Thoracic aorta (tissue), 2 donors: ENCODE results near the gene KRTAP10-5. TPM values are rescaled to one million over a fixed set of nuclear protein-coding genes. Genes with fewer than 3 reads are reported as not detected.
"Not testable (repeated sequence)": the region's sequence is repeated elsewhere in the genome, so short reads cannot be mapped to it uniquely, and the experiment has no call there.

Source experiments
- ATAC-seq: fragments of 150-250 bp; one replicate; pipeline ENCODE4 v1.8.0; 2017; ENCODE audit warnings: low read depth; ENCODE audit not compliant: insufficient number of reproducible peaks, low FRiP score
- DNase-seq: peaks from one replicate; pipeline ENCODE4 v3.0.0-alpha.2; 2020; ENCODE audit warnings: low spot score
- H3K27ac ChIP-seq, 2 donors: fragments of 200-600 bp; sonication (generic); 1 replicate in 1 of 2; 2 replicates in 1 of 2; pipeline ENCODE4 v1.5.1; 2016; ENCODE audit warnings: mild to moderate bottlenecking in 2 of 2, moderate library complexity in 2 of 2
- H3K27me3 ChIP-seq: fragments of 200-600 bp; sonication (generic); replicated peaks from 2 replicates; pipeline ENCODE4 v1.6.0; 2016; ENCODE audit warnings: mild to moderate bottlenecking; ENCODE audit not compliant: insufficient read depth
- H3K36me3 ChIP-seq: fragments of 200-600 bp; sonication (generic); one replicate; pipeline ENCODE4 v1.5.1; 2016
- H3K4me1 ChIP-seq, 2 donors: fragments of 200-600 bp; sonication (generic); 1 replicate in 1 of 2; 2 replicates in 1 of 2; pipeline versions ENCODE4 v1.5.1 to v1.6.0; 2016; ENCODE audit warnings: low read depth in 2 of 2, mild to moderate bottlenecking in 1 of 2; ENCODE audit not compliant: control insufficient read depth in 1 of 2
- H3K4me3 ChIP-seq: fragments of 200-600 bp; sonication (generic); 2 replicates; pipeline ENCODE4 v1.5.1; 2016; ENCODE audit warnings: mild to moderate bottlenecking
- H3K9me3 ChIP-seq: fragments of 200-600 bp; sonication (generic); 2 replicates; pipeline ENCODE4 v1.5.1; 2016
- CTCF ChIP-seq: fragments of 200-600 bp; sonication (generic); IDR thresholded peaks from one replicate; pipeline ENCODE4 v1.5.1; 2019; ENCODE audit warnings: antibody characterized with exemption
- total RNA-seq, 2 donors: library from RNA; depleted of rRNA; stranded (reverse); fragments of >200 nt; gene quantifications; one replicate each; pipeline versions ENCODE4 v1.1.0 to v1.2.3, GENCODE V29; 2016

KRTAP10-5 gene
- total RNA-seq, 2 donors from 2014 or later = not detected

GRCh38 chr21:44601596-44602462 lies 21.4 kb upstream of the KRTAP10-5 start:
- Histone ChIP-seq H3K9me3 (peaks cover 2% of the 10 kb centered on the region), H3K27me3 (no peaks in the 10 kb centered on the region), H3K27ac (no peak overlapping the region), H3K4me3 (no peak overlapping the region), H3K4me1 (no peaks in the 10 kb centered on the region), H3K36me3 (no peaks in the 10 kb centered on the region)
- no peak for TF ChIP-seq CTCF
- ATAC-seq (no peak), DNase-seq (no peak)

- ATAC-seq, H3K4me3 ChIP-seq, H3K9me3 ChIP-seq, H3K36me3 ChIP-seq, H3K4me1 ChIP-seq, H3K27me3 ChIP-seq, H3K27ac ChIP-seq, DNase-seq: not testable (repeated sequence)
Observed at GRCh38 chr21:44601091-44601490, 20.7 kb upstream of the KRTAP10-5 start.

- ATAC-seq, DNase-seq, H3K4me3 ChIP-seq: not testable (repeated sequence)
Observed at GRCh38 chr21:44600118-44600978, 19.9 kb upstream of the KRTAP10-5 start, which contains the start of gene KRTAP10-7. Gene KRTAP10-7, plus strand, starts transcription at chr21:44600597. Its CDS starts 25 bp downstream, at chr21:44600622.

GRCh38 chr21:44599264-44600029 lies 19.0 kb upstream of the KRTAP10-5 start:
- H3K9me3 ChIP-seq = peaks cover 2% of the 10 kb centered on the region
- no peaks in the 10 kb centered on the region for H3K4me1 ChIP-seq
- H3K27me3 ChIP-seq = no peaks in the 10 kb centered on the region
- DNase-seq (no peak), ATAC-seq (no peak)
- no peaks in the 10 kb centered on the region for H3K36me3 ChIP-seq
- H3K27ac ChIP-seq = no peak overlapping the region
- TF ChIP-seq CTCF = no peak
- no peak overlapping the region for H3K4me3 ChIP-seq

More at GRCh38 chr21:44600118-44600978, 19.9 kb upstream of the KRTAP10-5 start, which contains the start of gene KRTAP10-7:
- not testable (repeated sequence) for H3K27me3 ChIP-seq, H3K27ac ChIP-seq, H3K36me3 ChIP-seq, H3K9me3 ChIP-seq, H3K4me1 ChIP-seq

GRCh38 chr21:44598061-44598460 lies 17.7 kb upstream of the KRTAP10-5 start:
- ATAC-seq (no peak), DNase-seq (no peak)
- no peak for TF ChIP-seq CTCF
- Histone ChIP-seq H3K36me3 (no peaks in the 10 kb centered on the region), H3K4me3 (no peak overlapping the region), H3K9me3 (no peaks in the 10 kb centered on the region), H3K27me3 (no peaks in the 10 kb centered on the region), H3K27ac (no peak overlapping the region), H3K4me1 (no peaks in the 10 kb centered on the region)
